ENCODE results near the gene TMEM89. TPM values are rescaled to one million over a fixed set of nuclear protein-coding genes. Genes with fewer than 3 reads are reported as not detected.

Gene TMEM89
- total and polyA plus RNA-seq, 2 of the 13 experiments (the other 11 are each of a cell fraction or from before 2014, with no cell fraction given) = 0.31 to 0.59 TPM

GRCh38 chr3:48609088-48610005 is 12.2 kb downstream of the TMEM89 start, which contains the start of gene UQCRC1 (continued):
- TF ChIP-seq ZMAT5 (CRISPR knock-in tag; IDR thresholded peaks at IDR 0.05; ENCODE audit: borderline replicate concordance, low read depth) (no peak), HNF1A (IDR thresholded peaks at IDR 0.05; ENCODE audit: low read depth) (no peak), HNF1A (CRISPR knock-in tag; IDR thresholded peaks at IDR 0.05; ENCODE audit: borderline replicate concordance) (peak; percentile 77; the same call in 1 of the 2 replicates), DMAP1 (CRISPR knock-in tag; IDR thresholded peaks at IDR 0.05) (peak; percentile 93), RXRA (CRISPR knock-in tag; IDR thresholded peaks at IDR 0.05) (peak; percentile 71), KDM2A (CRISPR knock-in tag; IDR thresholded peaks at IDR 0.05; ENCODE audit: borderline replicate concordance, low read depth) (peak; percentile 90), ATF7 (IDR thresholded peaks at IDR 0.05) (no peak), ATF7 (CRISPR knock-in tag; IDR thresholded peaks at IDR 0.05) (peak; percentile 63; the same call in 1 of the 2 replicates), ZNF879 (CRISPR knock-in tag; IDR thresholded peaks at IDR 0.05) (no peak), ZNF768 (CRISPR knock-in tag; IDR thresholded peaks at IDR 0.05) (peak; percentile 64; the same call in 1 of the 2 replicates)
- TF ChIP-seq, protein P1, sequence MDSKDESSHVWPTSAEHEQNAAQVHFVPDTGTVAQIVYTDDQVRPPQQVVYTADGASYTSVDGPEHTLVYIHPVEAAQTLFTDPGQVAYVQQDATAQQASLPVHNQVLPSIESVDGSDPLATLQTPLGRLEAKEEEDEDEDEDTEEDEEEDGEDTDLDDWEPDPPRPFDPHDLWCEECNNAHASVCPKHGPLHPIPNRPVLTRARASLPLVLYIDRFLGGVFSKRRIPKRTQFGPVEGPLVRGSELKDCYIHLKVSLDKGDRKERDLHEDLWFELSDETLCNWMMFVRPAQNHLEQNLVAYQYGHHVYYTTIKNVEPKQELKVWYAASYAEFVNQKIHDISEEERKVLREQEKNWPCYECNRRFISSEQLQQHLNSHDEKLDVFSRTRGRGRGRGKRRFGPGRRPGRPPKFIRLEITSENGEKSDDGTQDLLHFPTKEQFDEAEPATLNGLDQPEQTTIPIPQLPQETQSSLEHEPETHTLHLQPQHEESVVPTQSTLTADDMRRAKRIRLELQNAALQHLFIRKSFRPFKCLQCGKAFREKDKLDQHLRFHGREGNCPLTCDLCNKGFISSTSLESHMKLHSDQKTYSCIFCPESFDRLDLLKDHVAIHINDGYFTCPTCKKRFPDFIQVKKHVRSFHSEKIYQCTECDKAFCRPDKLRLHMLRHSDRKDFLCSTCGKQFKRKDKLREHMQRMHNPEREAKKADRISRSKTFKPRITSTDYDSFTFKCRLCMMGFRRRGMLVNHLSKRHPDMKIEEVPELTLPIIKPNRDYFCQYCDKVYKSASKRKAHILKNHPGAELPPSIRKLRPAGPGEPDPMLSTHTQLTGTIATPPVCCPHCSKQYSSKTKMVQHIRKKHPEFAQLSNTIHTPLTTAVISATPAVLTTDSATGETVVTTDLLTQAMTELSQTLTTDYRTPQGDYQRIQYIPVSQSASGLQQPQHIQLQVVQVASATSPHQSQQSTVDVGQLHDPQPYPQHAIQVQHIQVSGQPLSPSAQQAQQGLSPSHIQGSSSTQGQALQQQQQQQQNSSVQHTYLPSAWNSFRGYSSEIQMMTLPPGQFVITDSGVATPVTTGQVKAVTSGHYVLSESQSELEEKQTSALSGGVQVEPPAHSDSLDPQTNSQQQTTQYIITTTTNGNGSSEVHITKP (CRISPR knock-in tag; IDR thresholded peaks at IDR 0.05; ENCODE audit: low read depth) = peak; percentile 18
- TF ChIP-seq, protein P2, sequence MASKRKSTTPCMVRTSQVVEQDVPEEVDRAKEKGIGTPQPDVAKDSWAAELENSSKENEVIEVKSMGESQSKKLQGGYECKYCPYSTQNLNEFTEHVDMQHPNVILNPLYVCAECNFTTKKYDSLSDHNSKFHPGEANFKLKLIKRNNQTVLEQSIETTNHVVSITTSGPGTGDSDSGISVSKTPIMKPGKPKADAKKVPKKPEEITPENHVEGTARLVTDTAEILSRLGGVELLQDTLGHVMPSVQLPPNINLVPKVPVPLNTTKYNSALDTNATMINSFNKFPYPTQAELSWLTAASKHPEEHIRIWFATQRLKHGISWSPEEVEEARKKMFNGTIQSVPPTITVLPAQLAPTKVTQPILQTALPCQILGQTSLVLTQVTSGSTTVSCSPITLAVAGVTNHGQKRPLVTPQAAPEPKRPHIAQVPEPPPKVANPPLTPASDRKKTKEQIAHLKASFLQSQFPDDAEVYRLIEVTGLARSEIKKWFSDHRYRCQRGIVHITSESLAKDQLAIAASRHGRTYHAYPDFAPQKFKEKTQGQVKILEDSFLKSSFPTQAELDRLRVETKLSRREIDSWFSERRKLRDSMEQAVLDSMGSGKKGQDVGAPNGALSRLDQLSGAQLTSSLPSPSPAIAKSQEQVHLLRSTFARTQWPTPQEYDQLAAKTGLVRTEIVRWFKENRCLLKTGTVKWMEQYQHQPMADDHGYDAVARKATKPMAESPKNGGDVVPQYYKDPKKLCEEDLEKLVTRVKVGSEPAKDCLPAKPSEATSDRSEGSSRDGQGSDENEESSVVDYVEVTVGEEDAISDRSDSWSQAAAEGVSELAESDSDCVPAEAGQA (IDR thresholded peaks at IDR 0.05; ENCODE audit: low read depth) = peak; percentile 77
- TF ChIP-seq, protein P2 (CRISPR knock-in tag; IDR thresholded peaks at IDR 0.05; ENCODE audit: borderline replicate concordance) = no peak
